Brain microvascular endothelial cell (primary cell): ENCODE data around the gene PARD3.

ENCODE experiments used
- DNase-seq: peaks from one replicate; pipeline ENCODE4 v3.0.0-alpha.2; 2020
- H3K27ac ChIP-seq: fragments of 250-450 bp; sonication (Bioruptor Pico); 2 replicates; pipeline ENCODE4 v1.5.1; 2020; ENCODE audit warnings: mild to moderate bottlenecking, moderate library complexity
- H3K27me3 ChIP-seq: fragments of 250-450 bp; sonication (Bioruptor Pico); replicated peaks from 2 replicates; pipeline ENCODE4 v1.5.1; 2020; ENCODE audit warnings: mild to moderate bottlenecking
- H3K36me3 ChIP-seq: fragments of 250-450 bp; sonication (Bioruptor Pico); replicated peaks from 2 replicates; pipeline ENCODE4 v1.5.1; 2020; ENCODE audit warnings: mild to moderate bottlenecking
- H3K4me3 ChIP-seq: 2 replicates; pipeline ENCODE4 v1.5.1; 2011; ENCODE audit warnings: low read depth, mild to moderate bottlenecking, control low read depth, low read length, moderate library complexity
- CTCF ChIP-seq: IDR thresholded peaks from 2 replicates; pipeline ENCODE4 v1.5.1; 2011; ENCODE audit warnings: low read depth, mild to moderate bottlenecking, moderate library complexity, low read length, control low read depth, inconsistent platforms; ENCODE audit errors: missing control alignments
- in situ Hi-C: cut with HindIII; loops from 2 replicates; pipeline ENCODE4 v1.10.0; 2017; ENCODE audit warnings: low sequenced_read_pairs, low pct_ligation_motif_present

PARD3 gene

GRCh38 chr10:34219753-34220548 is 595.1 kb downstream of the PARD3 start:
- DNase-seq = no peak
- Histone ChIP-seq H3K27ac (no peak overlapping the region), H3K27me3 (no peaks in the 10 kb centered on the region), H3K36me3 (no peaks in the 10 kb centered on the region), H3K4me3 (no peak overlapping the region)
- in situ Hi-C loops = no loop called here
- no peak for TF ChIP-seq CTCF

- Histone ChIP-seq H3K27me3 (no peaks in the 10 kb centered on the region), H3K27ac (no peak overlapping the region), H3K4me3 (no peak overlapping the region), H3K36me3 (no peaks in the 10 kb centered on the region)
- DNase-seq = no peak
- TF ChIP-seq CTCF = no peak
- in situ Hi-C loops = no loop called here
Observed at GRCh38 chr10:34217524-34217923, 597.6 kb downstream of the PARD3 start.

- Histone ChIP-seq H3K4me3 (no peak overlapping the region), H3K27ac (no peak overlapping the region), H3K27me3 (no peaks in the 10 kb centered on the region), H3K36me3 (no peaks in the 10 kb centered on the region)
- TF ChIP-seq CTCF = no peak
- DNase-seq = no peak
- in situ Hi-C loops = no loop called here
Observed at GRCh38 chr10:34216348-34216945, 598.6 kb downstream of the PARD3 start.

- Histone ChIP-seq H3K27me3 (no peaks in the 10 kb centered on the region), H3K4me3 (no peak overlapping the region), H3K27ac (no peak overlapping the region), H3K36me3 (no peaks in the 10 kb centered on the region)
- in situ Hi-C loops = no loop called here
- no peak for DNase-seq
- no peak for TF ChIP-seq CTCF
Observed at GRCh38 chr10:34213805-34214197, 601.3 kb downstream of the PARD3 start.

- Histone ChIP-seq H3K27ac (no peak overlapping the region), H3K4me3 (no peak overlapping the region), H3K27me3 (no peaks in the 10 kb centered on the region), H3K36me3 (no peaks in the 10 kb centered on the region)
- DNase-seq = no peak
- in situ Hi-C loops = no loop called here
- no peak for TF ChIP-seq CTCF
Observed at GRCh38 chr10:34213193-34213804, 601.8 kb downstream of the PARD3 start.
